ENCODE measurements around the gene OTX1.

DNA sequence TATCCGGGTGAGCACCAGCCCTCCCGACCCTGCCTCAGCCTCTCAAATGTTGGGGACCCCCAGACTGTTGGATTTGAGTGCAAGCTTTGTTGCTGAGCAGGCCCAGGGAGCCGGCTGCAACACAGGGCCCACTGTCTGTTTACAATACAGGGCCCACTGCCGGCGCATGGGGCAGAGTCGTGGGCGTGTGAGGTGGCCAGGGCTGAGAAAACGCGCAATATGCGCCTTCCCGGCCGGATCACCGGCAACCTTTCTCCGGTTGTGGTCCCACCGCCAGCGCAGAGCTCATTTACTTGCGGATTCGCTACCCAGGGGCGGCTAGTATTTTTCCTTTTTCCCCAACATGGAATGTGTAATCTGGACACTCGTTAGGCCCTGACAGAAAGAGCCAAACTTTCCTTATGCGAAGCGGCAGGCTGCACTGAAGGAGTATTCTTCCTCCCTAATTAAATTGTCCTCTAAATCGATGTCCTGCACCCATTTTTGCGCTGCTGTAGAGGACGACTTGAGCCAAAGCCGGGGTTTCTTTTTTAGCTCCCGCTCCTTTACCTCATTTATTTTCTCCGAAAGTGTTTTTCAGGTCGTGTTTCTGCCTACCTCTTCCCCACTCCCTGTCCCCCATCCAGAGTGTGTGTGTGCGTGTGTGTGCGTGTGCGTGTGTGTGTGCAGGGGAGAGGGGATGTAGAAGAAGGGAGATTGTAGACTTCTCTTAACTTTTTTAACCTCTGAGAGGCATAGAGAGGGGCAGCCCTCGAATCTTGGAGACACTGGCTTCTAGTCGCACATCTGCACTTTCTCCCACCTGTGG lies 2.7 kb downstream of the OTX1 start:
- TF ChIP-seq, protein P1, sequence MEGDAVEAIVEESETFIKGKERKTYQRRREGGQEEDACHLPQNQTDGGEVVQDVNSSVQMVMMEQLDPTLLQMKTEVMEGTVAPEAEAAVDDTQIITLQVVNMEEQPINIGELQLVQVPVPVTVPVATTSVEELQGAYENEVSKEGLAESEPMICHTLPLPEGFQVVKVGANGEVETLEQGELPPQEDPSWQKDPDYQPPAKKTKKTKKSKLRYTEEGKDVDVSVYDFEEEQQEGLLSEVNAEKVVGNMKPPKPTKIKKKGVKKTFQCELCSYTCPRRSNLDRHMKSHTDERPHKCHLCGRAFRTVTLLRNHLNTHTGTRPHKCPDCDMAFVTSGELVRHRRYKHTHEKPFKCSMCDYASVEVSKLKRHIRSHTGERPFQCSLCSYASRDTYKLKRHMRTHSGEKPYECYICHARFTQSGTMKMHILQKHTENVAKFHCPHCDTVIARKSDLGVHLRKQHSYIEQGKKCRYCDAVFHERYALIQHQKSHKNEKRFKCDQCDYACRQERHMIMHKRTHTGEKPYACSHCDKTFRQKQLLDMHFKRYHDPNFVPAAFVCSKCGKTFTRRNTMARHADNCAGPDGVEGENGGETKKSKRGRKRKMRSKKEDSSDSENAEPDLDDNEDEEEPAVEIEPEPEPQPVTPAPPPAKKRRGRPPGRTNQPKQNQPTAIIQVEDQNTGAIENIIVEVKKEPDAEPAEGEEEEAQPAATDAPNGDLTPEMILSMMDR (IDR thresholded peaks at IDR 0.05 in 2 of 3, conservative IDR thresholded peaks at IDR 0.05 in 1 of 3; ENCODE audit: borderline replicate concordance in 1 of 3, insufficient read depth in 1 of 3, low read depth in 2 of 3, low read length in 2 of 3), result no peak
- TF ChIP-seq EZH2 (IDR thresholded peaks at IDR 0.05), result no peak
- TF ChIP-seq RAD21 (IDR thresholded peaks at IDR 0.05; ENCODE audit: low read depth), result no peak
- no peak for TF ChIP-seq ZFX (IDR thresholded peaks at IDR 0.05)
- TF ChIP-seq POLR2AphosphoS5 (IDR thresholded peaks at IDR 0.05; ENCODE audit: low read depth, low read length), result no peak
- no peak for TF ChIP-seq POLR2A (IDR thresholded peaks at IDR 0.05; ENCODE audit: borderline replicate concordance, extremely low read depth, insufficient read depth, insufficient read length)
- TF ChIP-seq SRF (IDR thresholded peaks at IDR 0.05; ENCODE audit: low read depth), result no peak
- TF ChIP-seq CBX3 (IDR thresholded peaks at IDR 0.05; ENCODE audit: low read depth), result no peak
- no peak for TF ChIP-seq CEBPB (IDR thresholded peaks at IDR 0.05; ENCODE audit: low read depth)
